ENCODE measurements around the gene CTAGE8.
"Not testable (repeated sequence)": the region's sequence is repeated elsewhere in the genome, so short reads cannot be mapped to it uniquely, and the experiment has no call there.

The CTAGE8 gene

GRCh38 chr7:144255471-144255897 is 13.6 kb downstream of the CTAGE8 start:
- Histone ChIP-seq H3K9ac (ENCODE audit: low read length in 5 of 5) (no peak overlapping the region), H3K27ac (ENCODE audit: low read depth, low read length) (no peak overlapping the region), H3K27me3 (ENCODE audit: control insufficient read depth in 5 of 5, insufficient read depth in 4 of 5, low read length in 5 of 5) (no peaks in the 10 kb centered on the region), H3K4me3 (ENCODE audit: low read depth in 1 of 5, low read length in 5 of 5) (no peak overlapping the region), H3K9me3 (ENCODE audit: control insufficient read depth in 5 of 5, low read length in 5 of 5) (no peaks in the 10 kb centered on the region), H3K4me1 (ENCODE audit: control insufficient read depth in 5 of 5, insufficient read depth in 5 of 5, low read length in 5 of 5) (no peaks in the 10 kb centered on the region), H3K36me3 (ENCODE audit: control insufficient read depth in 5 of 5, insufficient read depth in 5 of 5, low read length in 5 of 5) (no peaks in the 10 kb centered on the region)

- H3K27ac ChIP-seq (ENCODE audit: low read depth, low read length); H3K36me3 ChIP-seq (ENCODE audit: control insufficient read depth in 5 of 5, insufficient read depth in 5 of 5, low read length in 5 of 5); H3K4me1 ChIP-seq (ENCODE audit: control insufficient read depth in 5 of 5, insufficient read depth in 5 of 5, low read length in 5 of 5); H3K27me3 ChIP-seq (ENCODE audit: control insufficient read depth in 5 of 5, insufficient read depth in 4 of 5, low read length in 5 of 5); H3K4me3 ChIP-seq (ENCODE audit: low read depth in 1 of 5, low read length in 5 of 5); H3K9ac ChIP-seq (ENCODE audit: low read length in 5 of 5); H3K9me3 ChIP-seq (ENCODE audit: control insufficient read depth in 5 of 5, low read length in 5 of 5): not testable (repeated sequence)
Observed at GRCh38 chr7:144252307-144252706, 16.8 kb downstream of the CTAGE8 start.

- not testable (repeated sequence) for H3K9me3 ChIP-seq (ENCODE audit: control insufficient read depth in 5 of 5, low read length in 5 of 5); H3K27me3 ChIP-seq (ENCODE audit: control insufficient read depth in 5 of 5, insufficient read depth in 4 of 5, low read length in 5 of 5); H3K4me1 ChIP-seq (ENCODE audit: control insufficient read depth in 5 of 5, insufficient read depth in 5 of 5, low read length in 5 of 5); H3K36me3 ChIP-seq (ENCODE audit: control insufficient read depth in 5 of 5, insufficient read depth in 5 of 5, low read length in 5 of 5); H3K27ac ChIP-seq (ENCODE audit: low read depth, low read length); H3K4me3 ChIP-seq (ENCODE audit: low read depth in 1 of 5, low read length in 5 of 5); H3K9ac ChIP-seq (ENCODE audit: low read length in 5 of 5)
Observed at GRCh38 chr7:144247674-144248330, 21.3 kb downstream of the CTAGE8 start.

- not testable (repeated sequence) for H3K4me3 ChIP-seq (ENCODE audit: low read depth in 1 of 5, low read length in 5 of 5); H3K27ac ChIP-seq (ENCODE audit: low read depth, low read length); H3K27me3 ChIP-seq (ENCODE audit: control insufficient read depth in 5 of 5, insufficient read depth in 4 of 5, low read length in 5 of 5); H3K4me1 ChIP-seq (ENCODE audit: control insufficient read depth in 5 of 5, insufficient read depth in 5 of 5, low read length in 5 of 5); H3K9me3 ChIP-seq (ENCODE audit: control insufficient read depth in 5 of 5, low read length in 5 of 5); H3K36me3 ChIP-seq (ENCODE audit: control insufficient read depth in 5 of 5, insufficient read depth in 5 of 5, low read length in 5 of 5); H3K9ac ChIP-seq (ENCODE audit: low read length in 5 of 5)
Observed at GRCh38 chr7:144246967-144247366, 22.1 kb downstream of the CTAGE8 start.

- not testable (repeated sequence) for H3K27me3 ChIP-seq (ENCODE audit: control insufficient read depth in 5 of 5, insufficient read depth in 4 of 5, low read length in 5 of 5); H3K9me3 ChIP-seq (ENCODE audit: control insufficient read depth in 5 of 5, low read length in 5 of 5); H3K27ac ChIP-seq (ENCODE audit: low read depth, low read length); H3K9ac ChIP-seq (ENCODE audit: low read length in 5 of 5); H3K36me3 ChIP-seq (ENCODE audit: control insufficient read depth in 5 of 5, insufficient read depth in 5 of 5, low read length in 5 of 5); H3K4me3 ChIP-seq (ENCODE audit: low read depth in 1 of 5, low read length in 5 of 5); H3K4me1 ChIP-seq (ENCODE audit: control insufficient read depth in 5 of 5, insufficient read depth in 5 of 5, low read length in 5 of 5)
Observed at GRCh38 chr7:144245372-144245771, 23.7 kb downstream of the CTAGE8 start.

- H3K4me3 ChIP-seq (ENCODE audit: low read depth in 1 of 5, low read length in 5 of 5); H3K27ac ChIP-seq (ENCODE audit: low read depth, low read length); H3K9ac ChIP-seq (ENCODE audit: low read length in 5 of 5); H3K4me1 ChIP-seq (ENCODE audit: control insufficient read depth in 5 of 5, insufficient read depth in 5 of 5, low read length in 5 of 5); H3K9me3 ChIP-seq (ENCODE audit: control insufficient read depth in 5 of 5, low read length in 5 of 5); H3K27me3 ChIP-seq (ENCODE audit: control insufficient read depth in 5 of 5, insufficient read depth in 4 of 5, low read length in 5 of 5); H3K36me3 ChIP-seq (ENCODE audit: control insufficient read depth in 5 of 5, insufficient read depth in 5 of 5, low read length in 5 of 5): not testable (repeated sequence)
Observed at GRCh38 chr7:144239365-144239764, 29.7 kb downstream of the CTAGE8 start, which contains the start of gene OR2A42. Gene OR2A42, minus strand, starts transcription at chr7:144239605. Its CDS starts 6,762 bp downstream, at chr7:144232843.

GRCh38 chr7:144238530-144239082 is 30.5 kb downstream of the CTAGE8 start:
- H3K9me3 ChIP-seq (ENCODE audit: control insufficient read depth in 5 of 5, low read length in 5 of 5); H3K9ac ChIP-seq (ENCODE audit: low read length in 5 of 5); H3K27ac ChIP-seq (ENCODE audit: low read depth, low read length); H3K36me3 ChIP-seq (ENCODE audit: control insufficient read depth in 5 of 5, insufficient read depth in 5 of 5, low read length in 5 of 5); H3K27me3 ChIP-seq (ENCODE audit: control insufficient read depth in 5 of 5, insufficient read depth in 4 of 5, low read length in 5 of 5); H3K4me3 ChIP-seq (ENCODE audit: low read depth in 1 of 5, low read length in 5 of 5); H3K4me1 ChIP-seq (ENCODE audit: control insufficient read depth in 5 of 5, insufficient read depth in 5 of 5, low read length in 5 of 5): not testable (repeated sequence)

GRCh38 chr7:144233039-144233438 is 36.0 kb downstream of the CTAGE8 start:
- H3K9ac ChIP-seq (ENCODE audit: low read length in 5 of 5); H3K4me1 ChIP-seq (ENCODE audit: control insufficient read depth in 5 of 5, insufficient read depth in 5 of 5, low read length in 5 of 5); H3K36me3 ChIP-seq (ENCODE audit: control insufficient read depth in 5 of 5, insufficient read depth in 5 of 5, low read length in 5 of 5); H3K4me3 ChIP-seq (ENCODE audit: low read depth in 1 of 5, low read length in 5 of 5); H3K27me3 ChIP-seq (ENCODE audit: control insufficient read depth in 5 of 5, insufficient read depth in 4 of 5, low read length in 5 of 5); H3K9me3 ChIP-seq (ENCODE audit: control insufficient read depth in 5 of 5, low read length in 5 of 5); H3K27ac ChIP-seq (ENCODE audit: low read depth, low read length): not testable (repeated sequence)

- H3K9me3 ChIP-seq (ENCODE audit: control insufficient read depth in 5 of 5, low read length in 5 of 5); H3K27me3 ChIP-seq (ENCODE audit: control insufficient read depth in 5 of 5, insufficient read depth in 4 of 5, low read length in 5 of 5); H3K27ac ChIP-seq (ENCODE audit: low read depth, low read length); H3K4me1 ChIP-seq (ENCODE audit: control insufficient read depth in 5 of 5, insufficient read depth in 5 of 5, low read length in 5 of 5); H3K36me3 ChIP-seq (ENCODE audit: control insufficient read depth in 5 of 5, insufficient read depth in 5 of 5, low read length in 5 of 5); H3K4me3 ChIP-seq (ENCODE audit: low read depth in 1 of 5, low read length in 5 of 5); H3K9ac ChIP-seq (ENCODE audit: low read length in 5 of 5): not testable (repeated sequence)
Observed at GRCh38 chr7:144231027-144231426, 38.1 kb downstream of the CTAGE8 start.

GRCh38 chr7:144228810-144229209 is 40.3 kb downstream of the CTAGE8 start:
- not testable (repeated sequence) for H3K27me3 ChIP-seq (ENCODE audit: control insufficient read depth in 5 of 5, insufficient read depth in 4 of 5, low read length in 5 of 5); H3K9ac ChIP-seq (ENCODE audit: low read length in 5 of 5); H3K9me3 ChIP-seq (ENCODE audit: control insufficient read depth in 5 of 5, low read length in 5 of 5); H3K27ac ChIP-seq (ENCODE audit: low read depth, low read length); H3K4me3 ChIP-seq (ENCODE audit: low read depth in 1 of 5, low read length in 5 of 5); H3K4me1 ChIP-seq (ENCODE audit: control insufficient read depth in 5 of 5, insufficient read depth in 5 of 5, low read length in 5 of 5); H3K36me3 ChIP-seq (ENCODE audit: control insufficient read depth in 5 of 5, insufficient read depth in 5 of 5, low read length in 5 of 5)

GRCh38 chr7:144226866-144227265 is 42.2 kb downstream of the CTAGE8 start:
- H3K9ac ChIP-seq (ENCODE audit: low read length in 5 of 5); H3K4me3 ChIP-seq (ENCODE audit: low read depth in 1 of 5, low read length in 5 of 5); H3K4me1 ChIP-seq (ENCODE audit: control insufficient read depth in 5 of 5, insufficient read depth in 5 of 5, low read length in 5 of 5); H3K36me3 ChIP-seq (ENCODE audit: control insufficient read depth in 5 of 5, insufficient read depth in 5 of 5, low read length in 5 of 5); H3K9me3 ChIP-seq (ENCODE audit: control insufficient read depth in 5 of 5, low read length in 5 of 5); H3K27me3 ChIP-seq (ENCODE audit: control insufficient read depth in 5 of 5, insufficient read depth in 4 of 5, low read length in 5 of 5); H3K27ac ChIP-seq (ENCODE audit: low read depth, low read length): not testable (repeated sequence)

Measured in subcutaneous abdominal adipose tissue (tissue), 5 donors.